ENCODE results near the gene EHMT2. TPM values are rescaled to one million over a fixed set of nuclear protein-coding genes. Genes with fewer than 3 reads are reported as not detected.

The EHMT2 gene
- total RNA-seq, 2 donors from 2014 or later, result 113 to 121 TPM

- DNase-seq, result no peak
- H3K4me1 Mint-ChIP-seq, result peaks cover 3% of the 10 kb centered on the region
- H3K27ac Mint-ChIP-seq, result no peak overlapping the region
- Histone ChIP-seq H3K9ac (ENCODE audit: extremely low read depth, low read length, poor library complexity, severe bottlenecking) (no peak overlapping the region), H3K4me1 (ENCODE audit: control insufficient read depth, insufficient read depth, low read length) (no peaks in the 10 kb centered on the region), H3K27me3 (ENCODE audit: control insufficient read depth, insufficient read depth, low read length, poor library complexity, severe bottlenecking) (no peaks in the 10 kb centered on the region), H3K36me3 (ENCODE audit: control insufficient read depth, insufficient read depth, low read length) (peaks cover 35% of the 10 kb centered on the region), H3K9me3 (ENCODE audit: control insufficient read depth, low read length) (no peaks in the 10 kb centered on the region), H3K27ac (ENCODE audit: low read depth, low read length) (no peak overlapping the region), H3K4me3 (ENCODE audit: low read length) (no peak overlapping the region)
- peaks cover 47% of the 10 kb centered on the region for H3K36me3 Mint-ChIP-seq (ENCODE audit: low read depth)
- TF ChIP-seq, protein P1, sequence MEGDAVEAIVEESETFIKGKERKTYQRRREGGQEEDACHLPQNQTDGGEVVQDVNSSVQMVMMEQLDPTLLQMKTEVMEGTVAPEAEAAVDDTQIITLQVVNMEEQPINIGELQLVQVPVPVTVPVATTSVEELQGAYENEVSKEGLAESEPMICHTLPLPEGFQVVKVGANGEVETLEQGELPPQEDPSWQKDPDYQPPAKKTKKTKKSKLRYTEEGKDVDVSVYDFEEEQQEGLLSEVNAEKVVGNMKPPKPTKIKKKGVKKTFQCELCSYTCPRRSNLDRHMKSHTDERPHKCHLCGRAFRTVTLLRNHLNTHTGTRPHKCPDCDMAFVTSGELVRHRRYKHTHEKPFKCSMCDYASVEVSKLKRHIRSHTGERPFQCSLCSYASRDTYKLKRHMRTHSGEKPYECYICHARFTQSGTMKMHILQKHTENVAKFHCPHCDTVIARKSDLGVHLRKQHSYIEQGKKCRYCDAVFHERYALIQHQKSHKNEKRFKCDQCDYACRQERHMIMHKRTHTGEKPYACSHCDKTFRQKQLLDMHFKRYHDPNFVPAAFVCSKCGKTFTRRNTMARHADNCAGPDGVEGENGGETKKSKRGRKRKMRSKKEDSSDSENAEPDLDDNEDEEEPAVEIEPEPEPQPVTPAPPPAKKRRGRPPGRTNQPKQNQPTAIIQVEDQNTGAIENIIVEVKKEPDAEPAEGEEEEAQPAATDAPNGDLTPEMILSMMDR (conservative IDR thresholded peaks at IDR 0.05), result no peak
- H3K4me3 Mint-ChIP-seq, result no peak overlapping the region
- peaks cover 4% of the 10 kb centered on the region for H3K27me3 Mint-ChIP-seq (ENCODE audit: insufficient read depth)
- 91 to 96% methylated on average over 7 to 10 of the region's 10 CpGs for WGBS, 2 experiments (ENCODE audit: insufficient coverage in 1 of 2, insufficient read length in 1 of 2)
- H3K9me3 Mint-ChIP-seq, result no peaks in the 10 kb centered on the region
These were observed 16.9 kb downstream of the EHMT2 start for GRCh38 chr6:31880616-31881015.

GRCh38 chr6:31879901-31880300 lies 17.6 kb downstream of the EHMT2 start:
- peaks cover 5% of the 10 kb centered on the region for H3K27me3 Mint-ChIP-seq (ENCODE audit: insufficient read depth)
- H3K36me3 Mint-ChIP-seq (ENCODE audit: low read depth), result peaks cover 40% of the 10 kb centered on the region
- no peak overlapping the region for H3K27ac Mint-ChIP-seq
- Histone ChIP-seq H3K9me3 (ENCODE audit: control insufficient read depth, low read length) (no peaks in the 10 kb centered on the region), H3K27me3 (ENCODE audit: control insufficient read depth, insufficient read depth, low read length, poor library complexity, severe bottlenecking) (no peaks in the 10 kb centered on the region), H3K9ac (ENCODE audit: extremely low read depth, low read length, poor library complexity, severe bottlenecking) (no peak overlapping the region), H3K4me1 (ENCODE audit: control insufficient read depth, insufficient read depth, low read length) (no peaks in the 10 kb centered on the region), H3K4me3 (ENCODE audit: low read length) (no peak overlapping the region), H3K27ac (ENCODE audit: low read depth, low read length) (no peak overlapping the region), H3K36me3 (ENCODE audit: control insufficient read depth, insufficient read depth, low read length) (peaks cover 31% of the 10 kb centered on the region)
- H3K4me3 Mint-ChIP-seq, result no peak overlapping the region
- no peaks in the 10 kb centered on the region for H3K9me3 Mint-ChIP-seq
- DNase-seq, result no peak
- H3K4me1 Mint-ChIP-seq, result peaks cover 3% of the 10 kb centered on the region
- 96 to 98% methylated on average over 9 to 10 of the region's 10 CpGs for WGBS, 2 experiments (ENCODE audit: insufficient coverage in 1 of 2, insufficient read length in 1 of 2)
- TF ChIP-seq, protein P1 (conservative IDR thresholded peaks at IDR 0.05), result no peak

DNA sequence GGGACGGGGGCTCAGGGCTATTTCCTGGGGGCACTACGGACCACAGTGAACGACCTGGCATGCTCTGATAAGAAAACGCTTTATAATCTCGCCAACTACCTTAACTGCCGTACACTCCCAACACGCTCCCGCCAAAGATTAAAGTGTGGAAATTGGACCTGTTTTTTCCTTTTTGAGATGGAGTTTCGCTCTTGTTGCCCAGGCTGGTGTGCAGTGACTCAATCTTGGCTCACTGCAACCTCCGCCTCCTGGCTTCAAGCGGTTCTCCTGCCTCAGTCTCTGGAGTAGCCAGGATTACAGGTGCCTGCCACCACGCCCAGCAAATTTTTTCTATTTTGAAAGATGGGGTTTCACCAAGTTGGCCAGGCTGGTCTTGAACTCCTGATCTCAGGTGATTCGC lies 18.4 kb downstream of the EHMT2 start:
- H3K4me3 Mint-ChIP-seq, result no peak overlapping the region
- no peak overlapping the region for H3K27ac ChIP-seq (ENCODE audit: low read depth, low read length)

More for the DNA sequence above, 18.4 kb downstream of the EHMT2 start:
- no peaks in the 10 kb centered on the region for H3K9me3 Mint-ChIP-seq
- Histone ChIP-seq H3K4me3 (ENCODE audit: low read length) (no peak overlapping the region), H3K4me1 (ENCODE audit: control insufficient read depth, insufficient read depth, low read length) (no peaks in the 10 kb centered on the region), H3K9me3 (ENCODE audit: control insufficient read depth, low read length) (no peaks in the 10 kb centered on the region), H3K9ac (ENCODE audit: extremely low read depth, low read length, poor library complexity, severe bottlenecking) (no peak overlapping the region), H3K36me3 (ENCODE audit: control insufficient read depth, insufficient read depth, low read length) (peaks cover 25% of the 10 kb centered on the region), H3K27me3 (ENCODE audit: control insufficient read depth, insufficient read depth, low read length, poor library complexity, severe bottlenecking) (no peaks in the 10 kb centered on the region)
- peaks cover 3% of the 10 kb centered on the region for H3K4me1 Mint-ChIP-seq
- TF ChIP-seq, protein P1 (conservative IDR thresholded peaks at IDR 0.05), result no peak
- peaks cover 39% of the 10 kb centered on the region for H3K36me3 Mint-ChIP-seq (ENCODE audit: low read depth)
- DNase-seq, result no peak
- peaks cover 7% of the 10 kb centered on the region for H3K27me3 Mint-ChIP-seq (ENCODE audit: insufficient read depth)
- WGBS, 2 experiments (ENCODE audit: insufficient coverage in 1 of 2, insufficient read length in 1 of 2), result 95 to 96% methylated on average over 12 to 13 of the region's 13 CpGs
- H3K27ac Mint-ChIP-seq, result no peak overlapping the region

Measured in endodermal cell (in vitro differentiated cells).